GM18951 (cell line): ENCODE results near the gene ATP6V0D1.

ENCODE experiments used
- POLR2A ChIP-seq: IDR thresholded peaks from 4 replicates; pipeline ENCODE4 v1.6.1; 2011; ENCODE audit warnings: mild to moderate bottlenecking; ENCODE audit not compliant: insufficient read length, insufficient read depth; ENCODE audit errors: extremely low read depth
- in situ Hi-C: fragments of 300-500 bp; cut with MboI; formaldehyde crosslinking; loops from one replicate; pipeline ENCODE4 v1.12.0; 2022; ENCODE audit warnings: low sequenced_read_pairs, mixed read lengths, inconsistent platforms; ENCODE audit not compliant: unreplicated experiment

Gene ATP6V0D1

DNA sequence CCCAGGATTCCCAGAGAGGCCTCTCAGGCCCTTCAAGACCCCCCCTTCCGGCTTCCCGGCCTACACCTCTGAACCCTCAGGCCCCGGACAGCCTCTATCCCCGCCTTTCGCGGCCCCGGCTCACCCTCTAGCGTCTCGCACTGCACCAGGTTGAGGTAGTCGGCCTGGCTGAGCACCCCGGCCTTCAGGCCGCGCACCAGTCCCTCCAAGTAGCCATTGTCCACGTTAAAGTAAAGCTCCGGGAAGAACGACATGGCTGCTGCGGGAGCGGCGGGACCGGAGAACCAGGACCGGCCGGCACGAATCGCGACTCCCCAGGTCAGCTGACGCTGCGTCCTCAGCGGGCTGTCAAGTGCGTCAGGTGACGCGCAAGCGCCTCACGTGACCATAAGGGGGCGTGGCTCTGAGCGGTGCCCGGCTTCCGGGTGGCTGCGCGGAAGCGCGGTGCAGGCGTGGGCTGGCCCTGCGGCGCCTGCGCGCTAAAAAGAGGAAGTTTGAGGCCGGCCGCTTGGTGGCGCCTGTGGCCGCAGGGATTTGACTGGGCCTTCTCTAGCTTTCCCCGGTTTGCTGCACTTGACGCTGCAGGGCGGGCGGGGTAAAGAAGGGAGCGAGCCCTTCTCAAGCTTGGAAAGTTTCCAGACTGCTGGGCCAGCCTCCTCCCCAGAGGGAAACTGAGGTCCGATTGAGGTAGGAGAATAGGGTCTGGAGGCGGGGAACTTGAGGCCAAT lies at the start of gene ATP6V0D1:
ATP6V0D1 (minus strand) TSS at position 325 of the 728 bp plus-strand sequence; CDS start at position 254, 71 bp downstream.
- in situ Hi-C loops = no loop called here
- TF ChIP-seq POLR2A = peak; percentile 70

DNA sequence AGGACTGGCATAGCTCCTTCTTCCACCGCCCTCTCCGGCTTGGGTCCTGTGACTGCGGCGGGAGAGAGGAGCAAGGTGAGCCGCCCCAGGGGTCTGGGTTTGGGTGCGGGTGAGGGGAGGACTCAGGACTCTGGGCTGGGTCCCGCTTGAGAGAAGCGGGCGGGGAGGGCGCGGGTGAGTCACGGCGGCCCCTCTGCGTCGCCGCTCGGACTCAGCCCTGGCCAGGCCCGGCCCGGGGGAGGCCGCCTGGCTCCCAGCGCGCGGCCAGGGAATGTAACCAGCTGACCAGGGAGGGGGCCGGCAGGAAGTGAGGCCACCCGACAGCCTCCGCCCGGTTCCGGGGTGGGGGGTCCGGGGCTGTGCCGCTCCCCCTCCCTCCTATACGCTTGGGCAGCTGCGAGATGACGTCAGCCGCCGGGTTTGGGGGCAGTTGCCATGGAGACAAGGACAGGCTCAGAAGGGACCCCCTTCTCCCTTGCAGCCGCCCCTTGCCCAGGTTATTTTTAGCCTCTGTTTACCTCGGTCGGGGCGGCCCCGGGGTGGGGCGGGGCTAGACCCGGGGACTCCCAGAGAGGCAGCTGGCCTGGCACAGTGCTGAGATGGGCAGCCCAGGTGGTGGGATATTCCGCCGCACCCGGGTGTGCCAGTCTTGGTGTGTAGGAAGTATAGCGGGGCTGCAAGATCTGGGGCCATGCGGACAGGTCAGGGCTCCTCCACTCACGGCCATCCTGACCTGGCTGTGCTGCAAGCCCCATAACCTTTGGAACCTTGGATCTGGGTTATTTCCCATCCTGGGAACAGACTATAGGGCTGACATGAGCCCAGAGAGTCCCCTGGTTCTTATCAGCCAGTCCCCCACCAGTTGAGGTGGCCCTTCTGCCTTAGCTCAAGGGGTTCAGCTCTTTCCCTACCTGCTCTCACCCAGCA lies 49.3 kb upstream of the ATP6V0D1 start:
- TF ChIP-seq POLR2A = peak; percentile 56
- in situ Hi-C loops = no loop called here

GRCh38 chr16:67529582-67530012 lies 48.6 kb upstream of the ATP6V0D1 start:
- in situ Hi-C loops = no loop called here

GRCh38 chr16:67528870-67529581 lies 48.1 kb upstream of the ATP6V0D1 start:
- in situ Hi-C loops = no loop called here
- TF ChIP-seq POLR2A = peak; percentile 46

More at GRCh38 chr16:67529582-67530012, 48.6 kb upstream of the ATP6V0D1 start:
- TF ChIP-seq POLR2A = no peak

DNA sequence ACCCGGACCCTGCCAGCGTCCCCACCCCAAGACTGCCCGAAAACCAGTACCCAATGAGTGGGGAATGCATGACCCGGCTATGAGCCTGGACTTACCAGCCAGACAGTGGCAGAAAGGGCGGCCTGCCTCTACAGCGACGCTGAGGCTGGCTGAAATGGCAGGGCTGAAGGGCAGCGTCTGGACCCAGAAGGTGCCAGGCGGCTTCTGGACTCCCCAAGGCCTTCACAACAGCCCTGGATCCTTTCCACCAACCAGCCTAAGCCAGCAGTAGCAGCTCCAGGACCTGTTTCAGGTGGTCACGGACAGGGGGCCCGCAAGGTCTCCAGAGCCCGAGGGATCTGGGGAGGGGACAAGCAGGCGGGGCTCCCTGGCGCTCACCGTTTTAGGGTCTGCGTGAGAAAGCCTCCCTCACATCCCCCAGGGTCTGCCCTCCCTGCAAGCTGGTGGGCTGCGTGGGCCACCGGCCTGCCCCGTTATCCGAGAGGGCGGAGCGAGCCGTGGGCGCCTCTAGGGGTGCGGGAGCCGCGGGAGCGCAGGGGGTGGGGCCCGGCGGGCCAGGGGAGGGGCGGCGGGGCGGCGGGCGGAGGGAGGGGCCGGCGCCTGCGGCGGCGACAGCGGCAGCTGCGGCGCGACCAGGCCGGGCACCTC lies 47.4 kb upstream of the ATP6V0D1 start, which contains the start of gene RIPOR1:
RIPOR1 (plus strand) TSS at position 608 of the 648 bp plus-strand sequence. CDS start 9,618 bp downstream, outside the sequence.
- in situ Hi-C loops = no loop called here
- TF ChIP-seq POLR2A = no peak

GRCh38 chr16:67526149-67526791 lies 45.3 kb upstream of the ATP6V0D1 start:
- in situ Hi-C loops = no loop called here
- TF ChIP-seq POLR2A = no peak

GRCh38 chr16:67525176-67525860 lies 44.4 kb upstream of the ATP6V0D1 start:
- in situ Hi-C loops = no loop called here
- TF ChIP-seq POLR2A = no peak

- in situ Hi-C loops = no loop called here
- peak; percentile 56 for TF ChIP-seq POLR2A
Measured at GRCh38 chr16:67521095-67521804, 40.3 kb upstream of the ATP6V0D1 start.

- in situ Hi-C loops = no loop called here
- TF ChIP-seq POLR2A = no peak
Measured at GRCh38 chr16:67519242-67519641, 38.3 kb upstream of the ATP6V0D1 start.

DNA sequence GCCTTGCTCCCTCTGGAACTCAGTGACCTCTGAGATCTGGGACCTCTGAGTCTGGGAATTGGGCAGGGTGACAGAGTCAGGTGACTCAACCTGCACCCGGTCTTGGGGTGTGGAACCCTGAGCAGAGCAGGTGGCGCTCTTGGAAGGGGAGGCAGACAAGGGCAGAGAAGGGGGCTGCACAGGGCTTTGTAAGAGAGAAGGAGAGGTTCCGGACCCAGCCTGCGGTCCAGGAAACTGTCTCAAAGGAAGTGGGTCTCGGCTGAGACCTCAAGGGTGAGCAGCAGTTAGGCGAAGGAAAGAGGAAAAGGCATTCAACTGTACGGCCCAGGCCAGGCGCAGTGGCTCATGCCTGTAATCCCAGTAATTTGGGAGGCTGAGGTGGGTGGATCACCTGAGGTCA lies 37.7 kb upstream of the ATP6V0D1 start:
- in situ Hi-C loops = no loop called here
- TF ChIP-seq POLR2A = no peak
